Adipose tissue (tissue), 3 donors: Measurements from ENCODE around the gene OBSCN. TPM values are rescaled to one million over a fixed set of nuclear protein-coding genes. Genes with fewer than 3 reads are reported as not detected.

Experiments used
- H3K27ac ChIP-seq: one replicate; pipeline ENCODE4 v1.5.1; 2013; ENCODE audit warnings: low read depth, low read length
- WGBS, 3 donors: extraction: QIAGEN DNeasy Blood & Tissue Kit; methylation state at CpG; one replicate each; pipeline ENCODE4 v1.1.7; 2013; 5-methylcytosine and 5-hydroxymethylcytosine counted together
- polyA plus RNA-seq, 3 donors: library from polyadenylated mRNA; stranded (reverse); fragments of 200-250 nt; gene quantifications; one replicate each; pipeline ENCODE4 v1.2.3, GENCODE V29; 2013
- donor health status: healthy with polysubstance abuse.
- donor health status: Bipolar disorder and iron deficiency.
- donor health status: healthy.

OBSCN gene
- polyA plus RNA-seq, 3 donors, result 3.0 to 7.9 (median 3.2) TPM

- H3K27ac ChIP-seq, result no peak overlapping the region
- 88 to 92% (median 91%) methylated on average over 3 of the region's 3 CpGs for WGBS, 3 donors
Measured at GRCh38 chr1:228209657-228210056, 1.8 kb downstream of the OBSCN start.

GRCh38 chr1:228210076-228210651, 2.3 kb downstream of the OBSCN start:
- no peak overlapping the region for H3K27ac ChIP-seq
- 80 to 94% (median 82%) methylated on average over 10 to 11 of the region's 11 CpGs for WGBS, 3 donors

- WGBS, 3 donors, result 83 to 97% (median 84%) methylated on average over 15 to 16 of the region's 16 CpGs
Measured at GRCh38 chr1:228210712-228211530, 3.1 kb downstream of the OBSCN start.

GRCh38 chr1:228211531-228212414, 3.9 kb downstream of the OBSCN start:
- no peak overlapping the region for H3K27ac ChIP-seq
- 72 to 81% (median 73%) methylated on average over 81 to 96 of the region's 96 CpGs for WGBS, 3 donors

More at GRCh38 chr1:228210712-228211530, 3.1 kb downstream of the OBSCN start:
- H3K27ac ChIP-seq, result no peak overlapping the region

GRCh38 chr1:228212415-228212965, 4.6 kb downstream of the OBSCN start:
- 26 to 36% (median 34%) methylated on average over 63 to 66 of the region's 66 CpGs for WGBS, 3 donors
- no peak overlapping the region for H3K27ac ChIP-seq

GRCh38 chr1:228212966-228213844, 5.4 kb downstream of the OBSCN start:
- H3K27ac ChIP-seq, result no peak overlapping the region
- WGBS, 3 donors, result 1% methylated on average over 52 to 67 of the region's 67 CpGs

- H3K27ac ChIP-seq, result no peak overlapping the region
- WGBS, 3 donors, result 36 to 48% (median 37%) methylated on average over 41 to 48 of the region's 48 CpGs
Measured at GRCh38 chr1:228213917-228214808, 6.3 kb downstream of the OBSCN start.

GRCh38 chr1:228214921-228215662, 7.2 kb downstream of the OBSCN start:
- 90 to 94% (median 94%) methylated on average over 20 to 23 of the region's 23 CpGs for WGBS, 3 donors
- no peak overlapping the region for H3K27ac ChIP-seq

- no peak overlapping the region for H3K27ac ChIP-seq
- WGBS, 3 donors, result 91 to 93% (median 93%) methylated on average over 12 to 13 of the region's 13 CpGs
Measured at GRCh38 chr1:228215663-228216116, 7.8 kb downstream of the OBSCN start.

- H3K27ac ChIP-seq, result no peak overlapping the region
- 84 to 93% (median 91%) methylated on average over 50 to 53 of the region's 53 CpGs for WGBS, 3 donors
Measured at GRCh38 chr1:228216371-228217320, 8.8 kb downstream of the OBSCN start.

- no peak overlapping the region for H3K27ac ChIP-seq
- WGBS, 3 donors, result 84 to 88% (median 86%) methylated on average over 14 of the region's 14 CpGs
Measured at GRCh38 chr1:228217551-228218344, 9.9 kb downstream of the OBSCN start.

GRCh38 chr1:228218513-228219244, 10.8 kb downstream of the OBSCN start:
- WGBS, 3 donors, result 78 to 89% (median 84%) methylated on average over 14 of the region's 14 CpGs
- H3K27ac ChIP-seq, result no peak overlapping the region

- WGBS, 3 donors, result 93 to 95% (median 94%) methylated on average over 16 of the region's 16 CpGs
- H3K27ac ChIP-seq, result no peak overlapping the region
Measured at GRCh38 chr1:228219245-228219961, 11.6 kb downstream of the OBSCN start.
